Activated CD4-positive, alpha-beta T cell treated with anti-CD3 and anti-CD28 coated beads, Interleukin-2, amount 50 U/mL, for 48 hours (primary cell): ENCODE data around the gene MIA3.

Source experiments
- DNase-seq, 2 experiments: peaks; one replicate each; pipeline ENCODE4 v3.0.0-alpha.2; 2020

The MIA3 gene

GRCh38 chr1:222618880-222619596 lies 1.1 kb downstream of the MIA3 start:
- DNase-seq = peak; percentile 22 to 25

DNA sequence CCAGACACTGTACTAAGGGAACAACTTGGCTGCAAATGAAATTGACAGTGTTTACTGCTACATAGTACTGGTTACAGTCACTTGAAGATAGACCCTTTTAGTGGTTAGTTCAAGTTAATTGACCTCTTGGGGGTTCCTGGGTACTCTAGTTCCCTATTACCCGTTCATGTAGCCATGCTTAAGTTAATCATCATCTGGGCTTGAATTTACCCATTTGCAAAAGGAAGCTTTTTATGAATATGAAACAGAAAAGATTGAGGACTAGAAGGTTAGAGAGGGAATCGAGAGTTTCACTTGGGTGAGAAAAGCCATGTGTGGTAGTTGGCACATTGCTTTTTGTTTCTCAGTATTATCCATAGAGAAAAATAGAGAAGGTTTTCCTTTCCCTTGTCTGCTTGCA lies 2.7 kb downstream of the MIA3 start:
- DNase-seq = no peak

GRCh38 chr1:222622765-222623164 lies 4.9 kb downstream of the MIA3 start:
- no peak for DNase-seq

DNA sequence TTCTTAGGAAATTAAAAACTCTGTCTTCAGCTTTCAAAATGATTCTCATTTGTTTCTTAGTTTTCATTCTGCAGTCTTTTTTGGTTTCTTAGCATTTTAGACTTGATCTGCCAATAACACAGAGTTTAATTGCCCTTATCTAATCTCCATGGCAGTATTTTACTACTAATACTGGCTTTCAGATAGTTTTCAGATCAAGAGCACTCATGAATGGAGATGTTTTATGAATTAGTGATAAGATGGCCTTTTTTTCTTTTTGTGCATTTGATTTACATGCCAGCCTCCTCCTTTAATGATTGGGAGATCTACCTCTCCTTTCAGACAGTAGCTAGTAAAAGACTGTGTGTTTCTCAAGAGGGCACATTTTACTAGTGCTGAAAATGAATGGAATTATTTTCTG lies 5.6 kb downstream of the MIA3 start:
- no peak for DNase-seq

DNA sequence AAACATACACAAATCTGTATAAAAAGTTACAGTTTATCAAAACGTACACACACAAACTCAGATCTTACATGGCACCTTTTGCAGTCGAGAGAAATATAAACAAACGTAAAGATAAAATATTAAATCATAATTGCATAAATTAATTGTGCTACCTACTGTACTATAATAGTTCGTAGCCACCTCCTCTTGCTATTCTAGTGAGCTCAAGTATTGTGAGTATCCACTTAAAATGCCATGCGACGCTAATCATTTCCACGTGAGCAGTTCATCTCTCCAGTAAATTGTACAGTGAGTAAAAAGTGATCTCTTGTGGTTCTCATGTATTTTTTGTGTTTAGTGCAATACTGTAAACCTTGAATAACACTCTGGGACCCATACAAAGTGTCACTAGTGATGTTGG lies 6.3 kb downstream of the MIA3 start:
- DNase-seq = no peak

- DNase-seq = no peak
These were observed 9.3 kb downstream of the MIA3 start for GRCh38 chr1:222627232-222627631.

GRCh38 chr1:222629921-222630535 lies 12.1 kb downstream of the MIA3 start:
- DNase-seq = no peak

GRCh38 chr1:222631611-222632208 lies 13.8 kb downstream of the MIA3 start:
- DNase-seq = no peak

GRCh38 chr1:222632749-222633148 lies 14.9 kb downstream of the MIA3 start:
- DNase-seq = no peak

DNA sequence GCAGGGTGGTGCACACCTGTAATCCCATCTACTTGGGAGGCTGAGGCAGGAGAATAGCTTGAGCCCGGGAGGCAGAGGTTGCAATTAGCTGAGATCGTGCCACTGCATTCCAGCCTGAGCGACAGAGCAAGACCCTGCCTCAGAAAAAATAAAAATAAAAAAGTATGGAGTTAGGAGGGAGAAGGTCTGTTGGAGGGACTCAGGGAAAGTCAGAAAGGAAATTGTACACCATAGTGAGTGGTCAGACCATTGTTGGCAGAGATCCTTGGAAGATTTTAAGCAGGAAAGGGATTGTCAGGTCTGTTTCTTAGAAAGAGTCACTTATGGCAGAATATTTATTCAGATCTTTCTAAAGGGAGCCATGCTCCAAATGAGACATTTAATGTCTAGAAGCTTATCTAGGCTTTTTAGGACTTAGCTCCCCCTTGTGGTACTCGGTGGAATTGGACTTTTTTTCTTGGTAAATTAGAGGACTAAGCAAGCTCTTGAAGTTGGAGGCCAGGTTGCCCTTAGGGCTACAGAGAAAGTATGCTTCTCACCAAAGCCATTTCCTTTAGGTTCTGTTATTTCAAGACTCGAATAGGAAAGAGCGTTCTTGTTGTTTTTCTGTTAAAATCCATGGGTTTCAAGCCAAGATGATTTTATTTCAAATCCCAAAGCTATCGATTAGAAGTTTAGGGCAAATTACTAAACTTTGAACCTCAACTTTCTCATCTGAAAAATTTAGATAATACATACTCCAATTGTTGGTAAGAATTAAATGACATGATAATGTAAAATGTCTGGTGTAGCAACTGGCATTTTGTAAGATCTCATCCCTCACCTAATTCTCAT lies 16.5 kb downstream of the MIA3 start:
- DNase-seq = peak; percentile 38 to 68

DNA sequence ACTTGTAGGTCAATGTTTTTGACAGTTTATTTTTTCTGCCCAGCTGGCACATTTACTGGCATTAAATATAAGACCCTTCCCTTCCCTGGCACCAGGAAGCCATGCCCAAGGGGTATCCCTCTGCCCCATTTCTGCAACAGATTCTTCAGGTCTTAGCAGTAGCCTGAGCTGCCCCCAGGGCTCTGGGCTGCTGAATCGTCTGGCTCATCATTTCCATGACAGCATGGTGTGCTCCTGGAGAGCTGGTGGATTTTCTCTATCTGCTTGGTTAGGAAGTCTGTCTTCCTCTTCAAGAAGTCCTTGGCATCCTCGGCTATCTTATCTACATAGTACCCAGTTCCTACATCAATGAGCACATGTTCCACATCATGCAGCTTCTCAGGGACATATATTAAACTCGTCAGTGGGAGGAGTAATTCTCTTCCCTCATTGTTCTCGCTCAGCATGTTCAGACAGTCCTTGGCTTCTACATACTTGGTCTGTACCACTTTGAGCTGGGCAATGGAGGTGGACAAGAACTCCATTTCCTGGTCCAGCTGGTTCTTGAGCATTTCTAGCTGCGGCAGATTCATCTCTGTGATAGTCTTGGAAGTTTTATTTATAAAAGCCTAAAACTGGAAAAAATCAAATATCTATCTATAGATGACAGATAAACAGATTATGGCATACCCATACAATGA lies 23.5 kb downstream of the MIA3 start:
- no peak for DNase-seq

- no peak for DNase-seq
These were observed 24.6 kb downstream of the MIA3 start for GRCh38 chr1:222642468-222642867.

DNA sequence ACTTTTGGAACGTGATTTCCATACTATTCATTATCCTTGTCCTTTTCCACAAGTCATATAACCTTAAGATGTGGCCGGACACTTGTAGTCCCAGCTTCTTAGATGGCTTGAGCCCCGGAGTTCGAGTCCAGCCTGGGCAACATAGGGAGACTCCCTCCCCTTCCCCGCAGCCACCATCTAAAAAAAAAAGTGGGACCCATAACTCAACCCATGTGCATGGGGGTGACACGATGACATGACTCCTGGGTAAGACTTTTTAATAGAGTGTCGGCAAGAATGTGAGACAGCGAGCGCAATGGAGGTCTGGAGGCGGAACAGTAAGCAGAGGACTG lies 25.7 kb downstream of the MIA3 start:
- no peak for DNase-seq

DNA sequence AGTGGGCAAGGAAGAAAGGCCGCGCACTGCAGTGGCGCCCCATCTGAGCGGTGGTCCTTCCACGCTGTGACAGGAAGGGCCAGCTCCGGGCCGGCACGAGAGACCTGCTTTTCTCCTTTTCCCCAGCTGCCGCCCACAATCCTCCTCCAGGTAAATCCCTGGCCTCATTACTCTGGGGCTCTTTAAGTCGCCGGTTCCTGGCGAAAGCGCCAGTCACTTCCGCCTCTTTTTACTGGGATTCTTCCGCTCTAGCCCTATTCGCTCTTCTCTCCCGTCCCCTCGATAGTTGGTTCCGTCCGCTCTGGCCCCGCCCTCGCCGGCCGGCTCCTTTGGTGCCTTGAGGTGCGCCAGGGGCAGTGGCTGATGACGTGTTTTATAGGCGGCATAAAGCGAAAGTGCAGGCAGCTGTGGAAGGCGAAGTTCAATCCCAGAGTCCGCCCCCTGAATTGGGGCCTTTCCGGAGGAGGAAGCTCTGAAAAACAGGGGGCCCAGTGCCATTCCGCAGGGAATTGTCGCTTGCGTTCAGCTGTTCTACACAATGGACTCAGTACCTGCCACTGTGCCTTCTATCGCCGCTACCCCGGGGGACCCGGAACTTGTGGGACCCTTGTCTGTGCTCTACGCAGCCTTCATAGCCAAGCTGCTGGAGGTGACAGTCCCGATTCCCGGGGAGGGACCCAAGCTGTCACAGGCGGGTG lies 26.2 kb downstream of the MIA3 start:
- DNase-seq = peak; percentile 98

- no peak for DNase-seq
These were observed 26.7 kb downstream of the MIA3 start for GRCh38 chr1:222644636-222644980.

GRCh38 chr1:222652676-222653075 lies 34.8 kb downstream of the MIA3 start:
- no peak for DNase-seq

GRCh38 chr1:222653178-222653827 lies 35.4 kb downstream of the MIA3 start:
- peak; percentile 16 to 27 for DNase-seq

DNA sequence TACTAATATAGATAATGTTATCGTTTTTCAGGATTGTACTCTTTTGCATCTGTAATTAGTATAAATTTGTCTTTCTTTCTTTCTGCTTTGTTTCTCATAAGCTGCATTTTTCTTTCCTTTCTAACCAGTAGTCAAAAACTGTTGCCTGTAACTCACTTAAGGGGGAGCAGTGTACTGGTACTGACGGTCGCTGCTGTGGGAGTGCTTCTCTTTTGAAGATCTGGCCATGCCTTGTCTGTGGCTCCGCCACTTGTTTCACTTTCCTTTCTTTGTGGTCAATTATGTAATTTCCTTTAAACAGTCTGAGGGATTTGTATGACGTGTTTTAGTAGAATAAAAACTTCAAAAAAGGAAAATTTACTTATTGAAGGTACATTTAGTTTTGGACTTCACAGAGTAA lies 37.0 kb downstream of the MIA3 start:
- peak; percentile 49 to 68 for DNase-seq

DNA sequence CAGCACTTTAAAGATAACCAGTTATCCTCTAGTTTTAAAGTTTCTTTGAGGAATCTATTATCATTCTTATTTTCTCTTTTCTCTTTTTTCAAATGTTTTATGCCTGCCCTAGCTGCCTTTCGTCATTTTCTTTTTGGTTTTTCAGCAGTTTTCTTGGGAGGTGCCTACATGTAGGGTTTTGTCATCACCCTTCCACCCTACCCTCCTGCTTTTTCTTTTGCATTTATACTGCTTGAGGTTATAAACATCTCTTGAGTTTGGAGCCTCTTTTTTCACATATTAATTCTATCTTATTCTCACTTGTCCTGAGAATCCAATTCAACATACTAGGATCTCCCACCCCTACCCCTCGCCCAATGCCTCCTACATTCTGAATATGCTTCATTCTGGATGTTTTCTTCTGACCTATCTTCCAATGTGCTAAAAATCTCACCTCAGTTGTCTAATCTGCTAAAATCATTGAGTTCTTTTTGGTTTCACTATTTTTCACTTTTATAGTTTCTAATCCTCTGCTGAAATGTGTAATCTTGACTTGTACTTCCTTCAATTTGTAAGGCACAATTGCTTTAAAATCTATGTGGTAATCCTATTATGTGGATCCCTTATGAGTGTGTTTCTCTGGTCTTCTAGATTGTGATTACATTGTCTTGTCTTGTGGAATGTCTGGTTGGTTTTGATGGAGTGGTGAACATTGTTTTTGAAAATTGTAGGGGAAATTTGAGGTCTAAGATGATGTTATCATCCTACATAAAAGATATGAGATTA lies 38.7 kb downstream of the MIA3 start:
- no peak for DNase-seq

GRCh38 chr1:222657899-222658298 lies 40.0 kb downstream of the MIA3 start:
- no peak for DNase-seq

GRCh38 chr1:222663431-222663934 lies 45.6 kb downstream of the MIA3 start:
- no peak for DNase-seq
